ENCODE results near the gene FRMD3.

The FRMD3 gene

DNA sequence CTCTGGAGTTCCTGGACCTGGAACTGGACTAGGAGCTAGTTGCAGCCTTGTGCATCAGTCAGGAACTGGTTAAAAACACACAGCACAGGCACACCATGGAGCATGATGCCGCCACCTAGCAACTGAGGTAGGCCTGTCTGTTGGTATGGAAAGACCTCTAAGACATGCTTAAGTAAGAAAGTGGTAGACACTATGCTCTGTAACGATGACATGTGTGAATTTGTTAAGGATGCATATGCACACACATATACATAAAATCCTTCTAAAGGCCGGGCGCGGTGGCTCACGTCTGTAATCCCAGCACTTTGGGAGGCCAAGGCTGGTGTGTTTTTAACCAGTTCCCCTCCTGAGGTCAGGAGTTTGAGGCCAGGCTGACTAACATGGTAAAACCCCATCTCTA lies 338.4 kb downstream of the FRMD3 start:
- Histone ChIP-seq H3K4me3 (no peak overlapping the region), H3K36me3 (replicated peaks) (no peaks in the 10 kb centered on the region), H3K4me1 (no peaks in the 10 kb centered on the region), H3K27me3 (ENCODE audit: low read depth) (peaks cover 7% of the 10 kb centered on the region), H3K9me3 (no peaks in the 10 kb centered on the region)
- in situ Hi-C loops (cut with MboI; ENCODE audit: low sequenced_read_pairs) = loop anchor here (25.0 kb wide), 1 partner anchor 712 kb away; the partner anchor contains the start of gene KIF27
- DNase-seq (ENCODE audit: low spot score in 2 of 2) = no peak

DNA sequence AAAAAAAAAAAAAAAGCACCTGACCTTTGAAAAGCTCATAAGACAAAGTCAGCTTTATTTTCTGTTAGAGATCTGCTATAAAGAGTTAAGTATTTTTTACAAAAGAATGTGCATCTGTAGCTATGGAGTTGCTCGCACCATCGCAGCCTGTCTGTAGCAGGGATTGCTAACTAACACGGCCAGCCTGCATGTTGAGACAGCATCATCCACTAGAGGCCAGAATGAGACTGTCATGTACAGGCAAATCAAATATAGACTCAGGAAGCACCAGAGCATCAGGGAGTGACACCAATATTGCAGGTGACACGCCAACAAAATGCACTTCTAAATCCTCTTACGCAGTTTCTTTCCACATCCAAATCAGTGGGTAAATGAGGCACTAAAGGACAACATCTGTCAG lies 339.0 kb downstream of the FRMD3 start:
- no peaks in the 10 kb centered on the region for H3K36me3 ChIP-seq (replicated peaks)
- peaks cover 7% of the 10 kb centered on the region for H3K27me3 ChIP-seq (ENCODE audit: low read depth)
- H3K4me3 ChIP-seq = no peak overlapping the region
- no peaks in the 10 kb centered on the region for H3K4me1 ChIP-seq
- DNase-seq (ENCODE audit: low spot score in 2 of 2) = peak in 1 of 2 experiments; percentile 11
- H3K9me3 ChIP-seq = no peaks in the 10 kb centered on the region
- in situ Hi-C loops (cut with MboI; ENCODE audit: low sequenced_read_pairs) = no loop called here

DNA sequence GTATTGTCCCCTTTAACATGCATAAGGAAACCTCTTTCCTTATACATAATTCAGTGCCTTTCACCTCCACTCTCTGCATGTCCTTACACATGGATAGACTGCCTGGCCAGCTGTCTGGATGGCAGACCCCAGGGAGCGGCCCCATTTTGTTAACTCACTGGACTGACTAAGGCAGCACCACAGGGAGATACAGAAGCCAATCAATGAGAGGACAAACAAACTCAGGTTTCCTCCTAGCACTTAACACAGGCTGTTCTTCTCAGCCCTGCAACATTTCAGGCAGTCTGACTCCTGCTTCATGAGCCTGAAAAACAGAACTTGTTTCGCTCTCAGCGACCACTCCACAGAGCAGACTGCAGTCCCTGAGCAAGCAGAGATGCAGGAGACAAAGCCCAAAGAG lies 339.8 kb downstream of the FRMD3 start:
- DNase-seq (ENCODE audit: low spot score in 2 of 2) = no peak
- Histone ChIP-seq H3K4me1 (no peaks in the 10 kb centered on the region), H3K36me3 (replicated peaks) (no peaks in the 10 kb centered on the region), H3K27me3 (ENCODE audit: low read depth) (peaks cover 7% of the 10 kb centered on the region), H3K9me3 (no peaks in the 10 kb centered on the region), H3K4me3 (no peak overlapping the region)
- in situ Hi-C loops (cut with MboI; ENCODE audit: low sequenced_read_pairs) = no loop called here

- Histone ChIP-seq H3K36me3 (replicated peaks) (no peaks in the 10 kb centered on the region), H3K4me1 (no peaks in the 10 kb centered on the region), H3K9me3 (no peaks in the 10 kb centered on the region), H3K27me3 (ENCODE audit: low read depth) (peaks cover 7% of the 10 kb centered on the region), H3K4me3 (no peak overlapping the region)
- in situ Hi-C loops (cut with MboI; ENCODE audit: low sequenced_read_pairs) = no loop called here
- DNase-seq (ENCODE audit: low spot score in 2 of 2) = no peak
Observed at GRCh38 chr9:83197591-83197990, 340.6 kb downstream of the FRMD3 start.

GRCh38 chr9:83196946-83197345 lies 341.3 kb downstream of the FRMD3 start:
- H3K27me3 ChIP-seq (ENCODE audit: low read depth) = peaks cover 7% of the 10 kb centered on the region
- H3K4me3 ChIP-seq = no peak overlapping the region
- in situ Hi-C loops (cut with MboI; ENCODE audit: low sequenced_read_pairs) = no loop called here
- H3K4me1 ChIP-seq = no peaks in the 10 kb centered on the region
- no peaks in the 10 kb centered on the region for H3K9me3 ChIP-seq
- H3K36me3 ChIP-seq (replicated peaks) = no peaks in the 10 kb centered on the region
- no peak for DNase-seq (ENCODE audit: low spot score in 2 of 2)

Data from HAP-1 (cell line).